Ovary (tissue), 3 donors: ENCODE results near the gene MIXL1.
"Not testable (repeated sequence)": the region's sequence is repeated elsewhere in the genome, so short reads cannot be mapped to it uniquely, and the experiment has no call there.

Experiments
- CTCF ChIP-seq, 3 donors: fragments of 450-650 bp in 2 of 3; fragments of 200-600 bp in 1 of 3; IDR thresholded peaks; one replicate each; pipeline versions ENCODE4 v1.5.1 to v1.8.0; 2016 to 2022; ENCODE audit warnings: antibody characterized with exemption in 3 of 3, mild to moderate bottlenecking in 1 of 3
- EP300 ChIP-seq: sonication (generic); formaldehyde crosslinking; IDR thresholded peaks from one replicate; pipeline ENCODE4 v1.6.1; 2017; ENCODE audit warnings: antibody characterized with exemption
- POLR2A ChIP-seq: fragments of 450-650 bp; IDR thresholded peaks from one replicate; pipeline ENCODE4 v1.6.1; 2017; ENCODE audit warnings: antibody characterized with exemption, mild to moderate bottlenecking, moderate library complexity
- donor health status: DM: no; HTN: no; CAD: no.

GRCh38 chr1:226252841-226253240 lies 29.4 kb downstream of the MIXL1 start:
- TF ChIP-seq CTCF (IDR thresholded peaks at IDR 0.05); POLR2A; EP300: not testable (repeated sequence)
